ENCODE data around the gene MIEF1.

The MIEF1 gene

GRCh38 chr22:39501644-39502108, 414 bp upstream of the MIEF1 start:
- TF ChIP-seq ZFP3 (CRISPR knock-in tag; IDR thresholded peaks at IDR 0.05) = peak; percentile 85
- no peak for TF ChIP-seq PPARA (CRISPR knock-in tag; IDR thresholded peaks at IDR 0.05; ENCODE audit: borderline replicate concordance)
- peak; percentile 51 for ATAC-seq

GRCh38 chr22:39502789-39503409, 809 bp downstream of the MIEF1 start:
- ATAC-seq = no peak; the same call in 1 of the 3 replicates
- TF ChIP-seq ARNTL (CRISPR knock-in tag; IDR thresholded peaks at IDR 0.05; ENCODE audit: borderline replicate concordance, low read depth) (no peak), TCF4 (CRISPR knock-in tag; IDR thresholded peaks at IDR 0.05; ENCODE audit: borderline replicate concordance) (no peak), ESRRG (CRISPR knock-in tag; IDR thresholded peaks at IDR 0.05) (no peak), RARB (CRISPR knock-in tag; IDR thresholded peaks at IDR 0.05) (no peak), ZC3H10 (CRISPR knock-in tag; IDR thresholded peaks at IDR 0.05) (no peak), SNAI2 (CRISPR knock-in tag; IDR thresholded peaks at IDR 0.05) (no peak), ISL1 (CRISPR knock-in tag; IDR thresholded peaks at IDR 0.05) (no peak), CSDC2 (CRISPR knock-in tag; IDR thresholded peaks at IDR 0.05) (no peak), ZNF8 (CRISPR knock-in tag; IDR thresholded peaks at IDR 0.05) (no peak)
- TF ChIP-seq, protein P1, sequence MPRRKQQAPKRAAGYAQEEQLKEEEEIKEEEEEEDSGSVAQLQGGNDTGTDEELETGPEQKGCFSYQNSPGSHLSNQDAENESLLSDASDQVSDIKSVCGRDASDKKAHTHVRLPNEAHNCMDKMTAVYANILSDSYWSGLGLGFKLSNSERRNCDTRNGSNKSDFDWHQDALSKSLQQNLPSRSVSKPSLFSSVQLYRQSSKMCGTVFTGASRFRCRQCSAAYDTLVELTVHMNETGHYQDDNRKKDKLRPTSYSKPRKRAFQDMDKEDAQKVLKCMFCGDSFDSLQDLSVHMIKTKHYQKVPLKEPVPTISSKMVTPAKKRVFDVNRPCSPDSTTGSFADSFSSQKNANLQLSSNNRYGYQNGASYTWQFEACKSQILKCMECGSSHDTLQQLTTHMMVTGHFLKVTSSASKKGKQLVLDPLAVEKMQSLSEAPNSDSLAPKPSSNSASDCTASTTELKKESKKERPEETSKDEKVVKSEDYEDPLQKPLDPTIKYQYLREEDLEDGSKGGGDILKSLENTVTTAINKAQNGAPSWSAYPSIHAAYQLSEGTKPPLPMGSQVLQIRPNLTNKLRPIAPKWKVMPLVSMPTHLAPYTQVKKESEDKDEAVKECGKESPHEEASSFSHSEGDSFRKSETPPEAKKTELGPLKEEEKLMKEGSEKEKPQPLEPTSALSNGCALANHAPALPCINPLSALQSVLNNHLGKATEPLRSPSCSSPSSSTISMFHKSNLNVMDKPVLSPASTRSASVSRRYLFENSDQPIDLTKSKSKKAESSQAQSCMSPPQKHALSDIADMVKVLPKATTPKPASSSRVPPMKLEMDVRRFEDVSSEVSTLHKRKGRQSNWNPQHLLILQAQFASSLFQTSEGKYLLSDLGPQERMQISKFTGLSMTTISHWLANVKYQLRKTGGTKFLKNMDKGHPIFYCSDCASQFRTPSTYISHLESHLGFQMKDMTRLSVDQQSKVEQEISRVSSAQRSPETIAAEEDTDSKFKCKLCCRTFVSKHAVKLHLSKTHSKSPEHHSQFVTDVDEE (CRISPR knock-in tag; IDR thresholded peaks at IDR 0.05) = no peak
- TF ChIP-seq, protein P2, sequence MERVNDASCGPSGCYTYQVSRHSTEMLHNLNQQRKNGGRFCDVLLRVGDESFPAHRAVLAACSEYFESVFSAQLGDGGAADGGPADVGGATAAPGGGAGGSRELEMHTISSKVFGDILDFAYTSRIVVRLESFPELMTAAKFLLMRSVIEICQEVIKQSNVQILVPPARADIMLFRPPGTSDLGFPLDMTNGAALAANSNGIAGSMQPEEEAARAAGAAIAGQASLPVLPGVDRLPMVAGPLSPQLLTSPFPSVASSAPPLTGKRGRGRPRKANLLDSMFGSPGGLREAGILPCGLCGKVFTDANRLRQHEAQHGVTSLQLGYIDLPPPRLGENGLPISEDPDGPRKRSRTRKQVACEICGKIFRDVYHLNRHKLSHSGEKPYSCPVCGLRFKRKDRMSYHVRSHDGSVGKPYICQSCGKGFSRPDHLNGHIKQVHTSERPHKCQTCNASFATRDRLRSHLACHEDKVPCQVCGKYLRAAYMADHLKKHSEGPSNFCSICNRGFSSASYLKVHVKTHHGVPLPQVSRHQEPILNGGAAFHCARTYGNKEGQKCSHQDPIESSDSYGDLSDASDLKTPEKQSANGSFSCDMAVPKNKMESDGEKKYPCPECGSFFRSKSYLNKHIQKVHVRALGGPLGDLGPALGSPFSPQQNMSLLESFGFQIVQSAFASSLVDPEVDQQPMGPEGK (CRISPR knock-in tag; IDR thresholded peaks at IDR 0.05; ENCODE audit: borderline replicate concordance) = no peak
- TF ChIP-seq, protein P3, sequence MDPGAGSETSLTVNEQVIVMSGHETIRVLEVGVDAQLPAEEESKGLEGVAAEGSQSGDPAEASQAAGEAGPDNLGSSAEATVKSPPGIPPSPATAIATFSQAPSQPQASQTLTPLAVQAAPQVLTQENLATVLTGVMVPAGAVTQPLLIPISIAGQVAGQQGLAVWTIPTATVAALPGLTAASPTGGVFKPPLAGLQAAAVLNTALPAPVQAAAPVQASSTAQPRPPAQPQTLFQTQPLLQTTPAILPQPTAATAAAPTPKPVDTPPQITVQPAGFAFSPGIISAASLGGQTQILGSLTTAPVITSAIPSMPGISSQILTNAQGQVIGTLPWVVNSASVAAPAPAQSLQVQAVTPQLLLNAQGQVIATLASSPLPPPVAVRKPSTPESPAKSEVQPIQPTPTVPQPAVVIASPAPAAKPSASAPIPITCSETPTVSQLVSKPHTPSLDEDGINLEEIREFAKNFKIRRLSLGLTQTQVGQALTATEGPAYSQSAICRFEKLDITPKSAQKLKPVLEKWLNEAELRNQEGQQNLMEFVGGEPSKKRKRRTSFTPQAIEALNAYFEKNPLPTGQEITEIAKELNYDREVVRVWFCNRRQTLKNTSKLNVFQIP (CRISPR knock-in tag; IDR thresholded peaks at IDR 0.05; ENCODE audit: borderline replicate concordance, low read depth) = no peak

- no peak for ATAC-seq
- TF ChIP-seq ESRRG (CRISPR knock-in tag; IDR thresholded peaks at IDR 0.05) (no peak), ZNF565 (CRISPR knock-in tag; conservative IDR thresholded peaks at IDR 0.05; ENCODE audit: low read depth) (no peak), GLIS3 (CRISPR knock-in tag; IDR thresholded peaks at IDR 0.05) (no peak), CSDC2 (CRISPR knock-in tag; IDR thresholded peaks at IDR 0.05) (no peak), ZFP3 (CRISPR knock-in tag; IDR thresholded peaks at IDR 0.05) (no peak), BACH2 (CRISPR knock-in tag; IDR thresholded peaks at IDR 0.05; ENCODE audit: borderline replicate concordance) (no peak), RARB (CRISPR knock-in tag; IDR thresholded peaks at IDR 0.05) (no peak), OSR1 (CRISPR knock-in tag; IDR thresholded peaks at IDR 0.05) (no peak), ZNF70 (CRISPR knock-in tag; IDR thresholded peaks at IDR 0.05) (no peak)
- TF ChIP-seq, protein P3 (CRISPR knock-in tag; IDR thresholded peaks at IDR 0.05; ENCODE audit: borderline replicate concordance, low read depth) = no peak
Measured at GRCh38 chr22:39503630-39504029, 1.5 kb downstream of the MIEF1 start.

GRCh38 chr22:39504071-39504470, 2.0 kb downstream of the MIEF1 start:
- no peak for ATAC-seq
- TF ChIP-seq ZNF70 (CRISPR knock-in tag; IDR thresholded peaks at IDR 0.05) = no peak
- no peak for TF ChIP-seq ESRRG (CRISPR knock-in tag; IDR thresholded peaks at IDR 0.05)
- TF ChIP-seq ISL1 (CRISPR knock-in tag; IDR thresholded peaks at IDR 0.05) = no peak
- TF ChIP-seq, protein P1 (CRISPR knock-in tag; IDR thresholded peaks at IDR 0.05) = no peak
- TF ChIP-seq, protein P3 (CRISPR knock-in tag; IDR thresholded peaks at IDR 0.05; ENCODE audit: borderline replicate concordance, low read depth) = no peak
- TF ChIP-seq GLIS3 (CRISPR knock-in tag; IDR thresholded peaks at IDR 0.05) = no peak
- TF ChIP-seq ZNF8 (CRISPR knock-in tag; IDR thresholded peaks at IDR 0.05) = no peak
- TF ChIP-seq ZNF565 (CRISPR knock-in tag; conservative IDR thresholded peaks at IDR 0.05; ENCODE audit: low read depth) = no peak
- TF ChIP-seq ZC3H10 (CRISPR knock-in tag; IDR thresholded peaks at IDR 0.05) = no peak
- TF ChIP-seq BACH2 (CRISPR knock-in tag; IDR thresholded peaks at IDR 0.05; ENCODE audit: borderline replicate concordance) = no peak
- TF ChIP-seq ZFP3 (CRISPR knock-in tag; IDR thresholded peaks at IDR 0.05) = no peak
- TF ChIP-seq, protein P2 (CRISPR knock-in tag; IDR thresholded peaks at IDR 0.05; ENCODE audit: borderline replicate concordance) = no peak

Data from SK-N-SH treated with all-trans-retinoic acid at 6 μM for 48 hours (cell line).